HepG2 (cell line): ENCODE measurements around the gene SALL2. TPM values are rescaled to one million over a fixed set of nuclear protein-coding genes. Genes with fewer than 3 reads are reported as not detected.
A peak's percentile ranks its signal among the peaks of the same experiment; 100 is the strongest.

Experiments used
- ATAC-seq: fragments of 200-7000 bp; cut with Tn5 transposase; 3 replicates; pipeline ENCODE4 v1.9.1; 2020; ENCODE audit warnings: mild to moderate bottlenecking, moderate library complexity
- BruUV-seq: library from RNA; stranded (reverse); fragments of 400-500 nt; replicated peaks from 2 replicates; lab custom pipeline; 2021; lab: Mats Ljungman, UMichigan
- CTCF ChIA-PET: fragments of 300-600 bp; formaldehyde crosslinking; extraction: SDS; loops from one replicate; lab custom pipeline; 2021; ENCODE audit warnings: low total read pairs, inconsistent platforms, low intra/inter-chr PET ratio; lab: Yijun Ruan, JAX
- POLR2A ChIA-PET: fragments of 350-600 bp; sonication (Branson Sonifier 250); formaldehyde crosslinking; loops from one replicate; lab custom pipeline; 2020; ENCODE audit warnings: antibody characterized with exemption, inconsistent platforms; lab: Yijun Ruan, JAX
- DNase-seq: peaks from one replicate; pipeline ENCODE4 v3.0.0-alpha.2; 2015; ENCODE audit warnings: low spot score
- FAIRE-seq: peaks from 3 replicates; lab custom pipeline; 2011; peaks lifted over from hg19 to GRCh38; lab: Jason Lieb, UNC
- H2AFZ ChIP-seq: one replicate; pipeline ENCODE4 v1.6.1; 2011; ENCODE audit warnings: low read length, inconsistent platforms
- H3K27ac ChIP-seq: fragments of 300-600 bp; 3 replicates; pipeline ENCODE4 v1.8.0; 2011; ENCODE audit warnings: mixed run types, mild to moderate bottlenecking, mixed read lengths, low read length, inconsistent platforms; ENCODE audit not compliant: insufficient read depth; ENCODE audit errors: extremely low read length
- H3K27me3 ChIP-seq, 2 experiments: fragments of 200-600 bp in 1 of 2; 2 replicates in 1 of 2; 3 replicates in 1 of 2; pipeline versions ENCODE4 v1.6.0 to v1.8.0; 2011; ENCODE audit warnings: low read length in 2 of 2, mild to moderate bottlenecking in 2 of 2, moderate library complexity in 2 of 2, inconsistent platforms in 1 of 2; ENCODE audit not compliant: insufficient read depth in 2 of 2, control insufficient read depth in 1 of 2
- H3K36me3 ChIP-seq, 2 experiments: fragments of 200-600 bp in 1 of 2; replicated peaks in 1 of 2; 2 replicates in 1 of 2; 3 replicates in 1 of 2; pipeline versions ENCODE4 v1.5.1 to v1.8.0; 2011; ENCODE audit warnings: low read length in 2 of 2, inconsistent platforms in 1 of 2; ENCODE audit not compliant: insufficient read depth in 2 of 2, control insufficient read depth in 1 of 2
- H3K4me1 ChIP-seq: 2 replicates; pipeline ENCODE4 v1.5.1; 2012; ENCODE audit warnings: low read length, inconsistent platforms; ENCODE audit not compliant: insufficient read depth
- H3K4me2 ChIP-seq: 2 replicates; pipeline ENCODE4 v1.6.0; 2011; ENCODE audit warnings: low read depth, low read length, inconsistent platforms
- H3K4me3 ChIP-seq, 3 experiments: fragments of 200-600 bp in 1 of 3; sonication (generic), shearing (Covaris generic) in 1 of 3; replicated peaks in 1 of 3; 2 replicates each; pipeline ENCODE4 v1.5.1; 2011 to 2016; ENCODE audit warnings: low read length in 3 of 3, inconsistent platforms in 2 of 3, low read depth in 2 of 3, mild to moderate bottlenecking in 2 of 3, control low read depth in 1 of 3, mixed read lengths in 1 of 3; ENCODE audit not compliant: insufficient read depth in 1 of 3
- H3K79me2 ChIP-seq: one replicate; pipeline ENCODE4 v1.6.1; 2011; ENCODE audit warnings: low read length, inconsistent platforms; ENCODE audit not compliant: insufficient read depth
- H3K9ac ChIP-seq: 2 replicates; pipeline ENCODE4 v1.6.0; 2011; ENCODE audit warnings: mild to moderate bottlenecking, low read depth, low read length, inconsistent platforms; ENCODE audit not compliant: insufficient read depth
- H3K9me3 ChIP-seq: 2 replicates; pipeline ENCODE4 v1.5.1; 2012; ENCODE audit warnings: mild to moderate bottlenecking, low read length
- H4K20me1 ChIP-seq: 2 replicates; pipeline ENCODE4 v1.6.0; 2011; ENCODE audit warnings: inconsistent platforms, mild to moderate bottlenecking, low read length, moderate library complexity; ENCODE audit not compliant: insufficient read depth
- NFIC ChIP-seq: IDR thresholded peaks from 2 replicates; pipeline ENCODE4 v1.6.1; 2012; ENCODE audit warnings: mild to moderate bottlenecking, low read length, inconsistent platforms
- PAX8 ChIP-seq: sonication (generic); formaldehyde crosslinking; IDR thresholded peaks from 2 replicates; pipeline ENCODE4 v1.8.0; 2022; ENCODE audit warnings: mild to moderate bottlenecking, missing genetic modification reagents, borderline replicate concordance
- PHF21A ChIP-seq: sonication (generic); formaldehyde crosslinking; IDR thresholded peaks from 2 replicates; pipeline ENCODE4 v1.5.0; 2020; ENCODE audit warnings: mild to moderate bottlenecking, missing genetic modification reagents
- RBM22 ChIP-seq: fragments of 200-400 bp; formaldehyde crosslinking; optimal IDR thresholded peaks from 2 replicates; pipeline ENCODE3; 2017; ENCODE audit warnings: mild to moderate bottlenecking, low read length, moderate library complexity
- SMAD1 ChIP-seq: sonication (generic); formaldehyde crosslinking; IDR thresholded peaks from 2 replicates; pipeline ENCODE4 v1.4.0; 2020; ENCODE audit warnings: missing genetic modification reagents, low read depth, mild to moderate bottlenecking, borderline replicate concordance
- SMARCE1 ChIP-seq: fragments of 450-650 bp; IDR thresholded peaks from 2 replicates; pipeline ENCODE4 v1.6.1; 2017; ENCODE audit warnings: borderline replicate concordance
- SP4 ChIP-seq: sonication (generic); formaldehyde crosslinking; IDR thresholded peaks from 2 replicates; pipeline ENCODE4 v1.8.1; 2023; ENCODE audit warnings: mild to moderate bottlenecking, missing genetic modification reagents
- ZKSCAN5 ChIP-seq: sonication (generic); formaldehyde crosslinking; IDR thresholded peaks from 2 replicates; pipeline ENCODE4 v1.5.1; 2020; ENCODE audit warnings: mild to moderate bottlenecking, missing genetic modification reagents
- ZMYM4 ChIP-seq: sonication (generic); formaldehyde crosslinking; IDR thresholded peaks from 2 replicates; pipeline ENCODE4 v1.8.1; 2023; ENCODE audit warnings: mild to moderate bottlenecking, missing genetic modification reagents
- ZNF124 ChIP-seq: sonication (generic); formaldehyde crosslinking; IDR thresholded peaks from 2 replicates; pipeline ENCODE4 v1.4.0; 2020; ENCODE audit warnings: missing genetic modification reagents
- ZNF709 ChIP-seq: sonication (generic); formaldehyde crosslinking; IDR thresholded peaks from 2 replicates; pipeline ENCODE4 v1.5.0; 2020; ENCODE audit warnings: mild to moderate bottlenecking, missing genetic modification reagents
- ZNF747 ChIP-seq: sonication (generic); formaldehyde crosslinking; IDR thresholded peaks from 2 replicates; pipeline ENCODE4 v1.8.1; 2023; ENCODE audit warnings: missing genetic modification reagents, mild to moderate bottlenecking, borderline replicate concordance
- WGBS: methylation state at CpG from one replicate; pipeline ENCODE4 v1.1.6; 2017; ENCODE audit warnings: low lambda C conversion rate; 5-methylcytosine and 5-hydroxymethylcytosine counted together
- in situ Hi-C: cut with HindIII; loops from 2 replicates; pipeline ENCODE4 v1.10.0; 2017; ENCODE audit warnings: low pct_unique_long_range_greater_than_20kb; ENCODE audit not compliant: extremely low pct_ligation_motif_present
- intact Hi-C: fragments of 100-400 bp; cut with micrococcal nuclease; formaldehyde crosslinking; loops from one replicate; pipeline ENCODE4 v1.10.0; 2022; ENCODE audit not compliant: unreplicated experiment
- polyA plus RNA-seq, 8 experiments: library from polyadenylated mRNA; depleted of rRNA in 3 of 8; stranded (reverse) in 7 of 8; unstranded in 1 of 8; fragments of >200 nt; fragmentation: Illumina TruSeq in 4 of 8; extraction: Trizol in 4 of 8; gene quantifications; 2 replicates each; pipeline versions ENCODE4 v1.2.1 to v1.2.3, GENCODE V29; 2011 to 2016; ENCODE audit warnings: low read depth in 4 of 8, missing spikeins in 1 of 8, mixed read lengths in 1 of 8; ENCODE audit not compliant: insufficient read depth in 1 of 8
- total RNA-seq, 5 experiments: library from RNA; depleted of rRNA; stranded (reverse); fragments of >200 nt; fragmentation: Illumina TruSeq; extraction: Trizol; gene quantifications; 2 replicates each; pipeline ENCODE4 v1.2.3, GENCODE V29; 2016; ENCODE audit warnings: low read depth in 1 of 5
- TF ChIP-seq, protein P1 (sequence below), 2 experiments: sonication (generic) in 1 of 2; formaldehyde crosslinking in 1 of 2; IDR thresholded peaks; 2 replicates each; pipeline versions ENCODE4 v1.5.1 to v1.6.1; 2011 to 2020; ENCODE audit warnings: borderline replicate concordance in 1 of 2, low read depth in 1 of 2, low read length in 1 of 2, mild to moderate bottlenecking in 1 of 2, missing genetic modification reagents in 1 of 2, moderate library complexity in 1 of 2
- TF ChIP-seq, protein P2 (sequence below): sonication (generic); formaldehyde crosslinking; IDR thresholded peaks from 2 replicates; pipeline ENCODE4 v1.4.0; 2020; ENCODE audit warnings: missing genetic modification reagents
- TF ChIP-seq, protein P3 (sequence below): sonication (generic); formaldehyde crosslinking; IDR thresholded peaks from 2 replicates; pipeline ENCODE4 v1.5.1; 2020; ENCODE audit warnings: missing genetic modification reagents, mild to moderate bottlenecking, borderline replicate concordance
- TF ChIP-seq, protein P4 (sequence below): sonication (generic); formaldehyde crosslinking; IDR thresholded peaks from 2 replicates; pipeline ENCODE4 v1.4.0; 2020; ENCODE audit warnings: mild to moderate bottlenecking, missing genetic modification reagents

SALL2 gene
- total and polyA plus RNA-seq, 2 of the 13 experiments (the other 11 are each of a cell fraction or from before 2014, with no cell fraction given), result 4.9 to 5.8 TPM

DNA sequence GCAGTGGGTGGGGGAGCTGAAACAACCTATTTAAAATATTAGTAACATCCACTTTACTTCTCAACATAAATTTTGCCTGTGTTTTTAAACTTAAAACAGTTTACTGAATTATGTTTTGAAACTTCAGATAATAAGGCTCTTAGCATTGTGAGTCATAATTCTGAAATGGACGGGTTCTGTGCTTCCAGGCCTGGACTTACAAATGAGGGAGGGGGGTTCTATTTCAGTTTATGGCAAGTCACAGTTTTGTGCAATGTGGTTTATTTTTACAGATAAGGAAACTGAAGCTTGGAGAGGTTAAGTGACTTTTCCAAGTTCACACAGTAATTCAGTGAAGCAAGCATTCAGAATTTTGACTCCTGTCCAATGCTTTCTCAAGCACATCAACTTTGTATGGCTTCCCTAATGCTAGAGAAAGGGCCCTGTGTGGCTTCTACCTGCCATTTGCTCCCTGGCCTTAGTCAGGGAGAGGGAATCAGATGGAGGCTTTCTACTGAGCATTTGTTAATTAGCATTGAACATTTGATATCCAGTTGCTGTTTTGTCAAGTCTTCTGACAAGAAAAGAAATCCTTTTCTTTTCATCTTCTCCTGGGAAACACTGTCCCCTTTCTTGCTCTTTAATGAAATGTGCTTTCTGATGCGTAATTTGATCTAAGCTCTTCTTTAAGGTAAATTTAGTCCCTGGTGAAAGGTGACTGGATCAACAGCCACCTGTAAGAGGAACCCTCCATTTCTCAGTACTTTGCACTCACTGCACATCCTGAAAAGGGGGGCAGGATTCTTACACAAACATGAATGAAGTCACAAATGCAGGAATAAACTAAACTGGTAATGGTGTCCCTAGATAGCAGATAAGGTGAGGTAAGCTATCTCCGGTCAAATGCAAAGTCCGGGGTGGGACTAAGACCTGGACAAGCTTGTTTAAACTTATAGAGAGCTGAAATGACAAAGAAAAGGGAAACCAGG is 2.5 kb upstream of the SALL2 start:
- no peaks in the 10 kb centered on the region for H3K9me3 ChIP-seq
- peak overlapping the region; percentile 68 for H3K4me2 ChIP-seq
- DNase-seq (peak; percentile 93), FAIRE-seq (peak; percentile 97), ATAC-seq (peak; percentile 64)
- no peaks in the 10 kb centered on the region for H4K20me1 ChIP-seq
- H3K27me3 ChIP-seq, result no peaks in the 10 kb centered on the region
- 8% methylated on average over 4 of the region's 4 CpGs for WGBS
- POLR2A ChIA-PET, result interaction anchor here (1.6 to 10.8 kb wide), 4 partner anchors 12 to 73 kb away, joined by 5 to 173 read pairs (median 12); partner anchors contain the start of genes CHD8 and METTL3
- CTCF ChIA-PET, result no interaction called here
- no peaks in the 10 kb centered on the region for H3K79me2 ChIP-seq
- no TSS peak for BruUV-seq
- H3K36me3 ChIP-seq, result no peaks in the 10 kb centered on the region
- peak overlapping the region; percentile 59 for H2AFZ ChIP-seq
- in situ Hi-C loops, result no loop called here
- peak overlapping the region in 2 of 3 experiments; percentile 19 to 22; a peak in 3 of 6 replicates for H3K4me3 ChIP-seq
- peaks cover 46% of the 10 kb centered on the region for H3K4me1 ChIP-seq
- intact Hi-C loops, result loop anchor here (1.0 kb wide), 1 partner anchor 51 kb away; the partner anchor contains the start of gene TOX4
- H3K27ac ChIP-seq, result peak overlapping the region; percentile 85
- peak overlapping the region; percentile 57 for H3K9ac ChIP-seq
- TF ChIP-seq RBM22, result no peak
- TF ChIP-seq, protein P1, sequence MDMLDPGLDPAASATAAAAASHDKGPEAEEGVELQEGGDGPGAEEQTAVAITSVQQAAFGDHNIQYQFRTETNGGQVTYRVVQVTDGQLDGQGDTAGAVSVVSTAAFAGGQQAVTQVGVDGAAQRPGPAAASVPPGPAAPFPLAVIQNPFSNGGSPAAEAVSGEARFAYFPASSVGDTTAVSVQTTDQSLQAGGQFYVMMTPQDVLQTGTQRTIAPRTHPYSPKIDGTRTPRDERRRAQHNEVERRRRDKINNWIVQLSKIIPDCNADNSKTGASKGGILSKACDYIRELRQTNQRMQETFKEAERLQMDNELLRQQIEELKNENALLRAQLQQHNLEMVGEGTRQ (IDR thresholded peaks at IDR 0.05; ENCODE audit: low read depth, low read length), result no peak
- TF ChIP-seq, protein P1 (CRISPR knock-in tag; IDR thresholded peaks at IDR 0.05; ENCODE audit: borderline replicate concordance), result no peak
- TF ChIP-seq PHF21A (CRISPR knock-in tag), result peak; percentile 95
- no peak for TF ChIP-seq SMAD1 (CRISPR knock-in tag)
- TF ChIP-seq ZNF709 (CRISPR knock-in tag), result peak; percentile 49; the same call in 1 of the 2 replicates
- TF ChIP-seq ZNF124 (CRISPR knock-in tag), result no peak
- TF ChIP-seq, protein P2, sequence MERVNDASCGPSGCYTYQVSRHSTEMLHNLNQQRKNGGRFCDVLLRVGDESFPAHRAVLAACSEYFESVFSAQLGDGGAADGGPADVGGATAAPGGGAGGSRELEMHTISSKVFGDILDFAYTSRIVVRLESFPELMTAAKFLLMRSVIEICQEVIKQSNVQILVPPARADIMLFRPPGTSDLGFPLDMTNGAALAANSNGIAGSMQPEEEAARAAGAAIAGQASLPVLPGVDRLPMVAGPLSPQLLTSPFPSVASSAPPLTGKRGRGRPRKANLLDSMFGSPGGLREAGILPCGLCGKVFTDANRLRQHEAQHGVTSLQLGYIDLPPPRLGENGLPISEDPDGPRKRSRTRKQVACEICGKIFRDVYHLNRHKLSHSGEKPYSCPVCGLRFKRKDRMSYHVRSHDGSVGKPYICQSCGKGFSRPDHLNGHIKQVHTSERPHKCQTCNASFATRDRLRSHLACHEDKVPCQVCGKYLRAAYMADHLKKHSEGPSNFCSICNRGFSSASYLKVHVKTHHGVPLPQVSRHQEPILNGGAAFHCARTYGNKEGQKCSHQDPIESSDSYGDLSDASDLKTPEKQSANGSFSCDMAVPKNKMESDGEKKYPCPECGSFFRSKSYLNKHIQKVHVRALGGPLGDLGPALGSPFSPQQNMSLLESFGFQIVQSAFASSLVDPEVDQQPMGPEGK (CRISPR knock-in tag), result peak; percentile 87
- no peak for TF ChIP-seq ZKSCAN5 (CRISPR knock-in tag)
- TF ChIP-seq SP4, result no peak
- no peak for TF ChIP-seq SMARCE1
- TF ChIP-seq NFIC, result peak; percentile 73; the same call in 1 of the 2 replicates
- TF ChIP-seq, protein P3, sequence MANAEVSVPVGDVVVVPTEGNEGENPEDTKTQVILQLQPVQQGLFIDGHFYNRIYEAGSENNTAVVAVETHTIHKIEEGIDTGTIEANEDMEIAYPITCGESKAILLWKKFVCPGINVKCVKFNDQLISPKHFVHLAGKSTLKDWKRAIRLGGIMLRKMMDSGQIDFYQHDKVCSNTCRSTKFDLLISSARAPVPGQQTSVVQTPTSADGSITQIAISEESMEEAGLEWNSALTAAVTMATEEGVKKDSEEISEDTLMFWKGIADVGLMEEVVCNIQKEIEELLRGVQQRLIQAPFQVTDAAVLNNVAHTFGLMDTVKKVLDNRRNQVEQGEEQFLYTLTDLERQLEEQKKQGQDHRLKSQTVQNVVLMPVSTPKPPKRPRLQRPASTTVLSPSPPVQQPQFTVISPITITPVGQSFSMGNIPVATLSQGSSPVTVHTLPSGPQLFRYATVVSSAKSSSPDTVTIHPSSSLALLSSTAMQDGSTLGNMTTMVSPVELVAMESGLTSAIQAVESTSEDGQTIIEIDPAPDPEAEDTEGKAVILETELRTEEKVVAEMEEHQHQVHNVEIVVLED, result no peak
- no peak for TF ChIP-seq PAX8
- TF ChIP-seq ZNF747 (CRISPR knock-in tag), result peak; percentile 18; the same call in 1 of the 2 replicates
- TF ChIP-seq, protein P4, sequence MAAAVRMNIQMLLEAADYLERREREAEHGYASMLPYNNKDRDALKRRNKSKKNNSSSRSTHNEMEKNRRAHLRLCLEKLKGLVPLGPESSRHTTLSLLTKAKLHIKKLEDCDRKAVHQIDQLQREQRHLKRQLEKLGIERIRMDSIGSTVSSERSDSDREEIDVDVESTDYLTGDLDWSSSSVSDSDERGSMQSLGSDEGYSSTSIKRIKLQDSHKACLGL, result no peak
- peak; percentile 48 for TF ChIP-seq ZMYM4 (CRISPR knock-in tag)
